GM23338 (cell line): ENCODE data around the gene CNST. TPM values are rescaled to one million over a fixed set of nuclear protein-coding genes. Genes with fewer than 3 reads are reported as not detected.

Experiments used
- ATAC-seq: fragments of 200-7000 bp; cut with Tn5 transposase; 3 replicates; pipeline ENCODE4 v1.9.1; 2020
- DNase-seq: peaks from one replicate; pipeline ENCODE4 v3.0.0-alpha.2; 2015; ENCODE audit warnings: low spot score
- H2AFZ ChIP-seq: fragments of 200-600 bp; sonication (generic); 2 replicates; pipeline ENCODE4 v1.8.0; 2016; ENCODE audit warnings: antibody characterized with exemption, mild to moderate bottlenecking, moderate library complexity
- H3F3A ChIP-seq: fragments of 200-600 bp; sonication (generic); replicated peaks from 2 replicates; pipeline ENCODE4 v1.8.0; 2017; ENCODE audit warnings: antibody characterized with exemption, mixed run types, low read depth
- H3K27ac ChIP-seq: fragments of 200-600 bp; sonication (generic); 2 replicates; pipeline ENCODE4 v1.6.1; 2016; ENCODE audit warnings: low read depth
- H3K27me3 ChIP-seq: fragments of 200-600 bp; sonication (generic); 2 replicates; pipeline ENCODE4 v1.8.0; 2016; ENCODE audit warnings: mild to moderate bottlenecking, mixed run types, moderate library complexity; ENCODE audit not compliant: insufficient read depth
- H3K36me3 ChIP-seq: fragments of 200-600 bp; sonication (generic); 2 replicates; pipeline ENCODE4 v1.8.0; 2016; ENCODE audit warnings: mild to moderate bottlenecking; ENCODE audit not compliant: insufficient read depth
- H3K4me1 ChIP-seq: fragments of 200-600 bp; sonication (generic); 2 replicates; pipeline ENCODE4 v1.8.0; 2016; ENCODE audit warnings: mild to moderate bottlenecking, moderate library complexity; ENCODE audit not compliant: insufficient read depth
- H3K4me2 ChIP-seq: fragments of 200-600 bp; sonication (generic); 2 replicates; pipeline ENCODE4 v1.7.1; 2017; ENCODE audit warnings: mixed run types
- H3K4me3 ChIP-seq: fragments of 200-600 bp; sonication (generic); 2 replicates; pipeline ENCODE4 v1.6.1; 2016; ENCODE audit warnings: mixed run types
- H3K79me2 ChIP-seq: fragments of 200-600 bp; sonication (generic); replicated peaks from 2 replicates; pipeline ENCODE4 v1.8.0; 2017; ENCODE audit warnings: mild to moderate bottlenecking; ENCODE audit not compliant: insufficient read depth
- H3K9me2 ChIP-seq: fragments of 200-600 bp; sonication (generic); 2 replicates; pipeline ENCODE4 v1.8.0; 2017; ENCODE audit not compliant: insufficient read depth
- H4K20me1 ChIP-seq: fragments of 200-600 bp; sonication (generic); replicated peaks from 2 replicates; pipeline ENCODE4 v1.8.0; 2017; ENCODE audit warnings: mild to moderate bottlenecking; ENCODE audit not compliant: insufficient read depth
- H3K27ac Mint-ChIP-seq: 2 replicates; pipeline ENCODE4 v1.8.0; 2020; ENCODE audit warnings: inconsistent platforms, mild to moderate bottlenecking, moderate library complexity, mixed read lengths
- H3K27me3 Mint-ChIP-seq: 3 replicates; pipeline ENCODE4 v1.8.0; 2022; ENCODE audit warnings: low read depth, mild to moderate bottlenecking, moderate library complexity, mixed read lengths, inconsistent platforms; ENCODE audit not compliant: insufficient read depth, poor library complexity
- H3K36me3 Mint-ChIP-seq: 3 replicates; pipeline ENCODE4 v1.8.0; 2021; ENCODE audit warnings: low read depth, mild to moderate bottlenecking, inconsistent platforms, moderate library complexity, mixed read lengths
- H3K4me1 Mint-ChIP-seq: 3 replicates; pipeline ENCODE4 v1.8.0; 2020; ENCODE audit warnings: mild to moderate bottlenecking, inconsistent platforms, mixed read lengths
- H3K4me3 Mint-ChIP-seq: 3 replicates; pipeline ENCODE4 v1.8.0; 2021; ENCODE audit warnings: moderate library complexity, mild to moderate bottlenecking, inconsistent platforms, mixed read lengths
- H3K9me3 Mint-ChIP-seq: 3 replicates; pipeline ENCODE4 v1.8.0; 2020; ENCODE audit warnings: moderate library complexity, mild to moderate bottlenecking, inconsistent platforms, mixed read lengths
- CREB1 ChIP-seq: fragments of 250-450 bp; sonication (Bioruptor Pico); IDR thresholded peaks from 2 replicates; pipeline ENCODE4 v1.5.0; 2020; ENCODE audit warnings: low read depth, mild to moderate bottlenecking, moderate library complexity
- EZH2 ChIP-seq: fragments of 200-600 bp; sonication (generic); IDR thresholded peaks from one replicate; pipeline ENCODE4 v1.8.0; 2017; ENCODE audit warnings: antibody characterized with exemption, mild to moderate bottlenecking, low read depth; ENCODE audit not compliant: unreplicated experiment
- JUNB ChIP-seq: IDR thresholded peaks from one replicate; pipeline ENCODE4 v1.6.1; 2016; ENCODE audit warnings: antibody characterized with exemption; ENCODE audit not compliant: unreplicated experiment
- NANOG ChIP-seq: IDR thresholded peaks from 2 replicates; pipeline ENCODE4 v1.6.1; 2016; ENCODE audit warnings: antibody characterized with exemption, borderline replicate concordance
- POLR2AphosphoS5 ChIP-seq: IDR thresholded peaks from 2 replicates; pipeline ENCODE4 v1.6.1; 2016; ENCODE audit warnings: antibody characterized with exemption, low read depth
- STAT1 ChIP-seq: IDR thresholded peaks from one replicate; pipeline ENCODE4 v1.6.1; 2016; ENCODE audit warnings: antibody characterized with exemption; ENCODE audit not compliant: unreplicated experiment
- ZNF114 ChIP-seq: fragments of 250-450 bp; sonication (Bioruptor Pico); IDR thresholded peaks from 2 replicates; pipeline ENCODE4 v1.5.0; 2020; ENCODE audit warnings: mild to moderate bottlenecking, moderate library complexity
- polyA plus RNA-seq: library from polyadenylated mRNA; unstranded; fragments of >200 nt; fragmentation: Nextera tagmentation; extraction: Ambion mirVana; gene quantifications from 2 replicates; pipeline ENCODE4 v1.2.1, GENCODE V29; 2016
- total RNA-seq: library from RNA; depleted of rRNA; stranded (reverse); fragments of >200 nt; shearing (Covaris generic); gene quantifications from 2 replicates; pipeline ENCODE4 v1.2.3, GENCODE V29; 2014
- TF ChIP-seq, protein P1 (sequence below), 2 experiments: fragments of 200-600 bp in 1 of 2; sonication (generic) in 1 of 2; conservative IDR thresholded peaks; 2 replicates each; pipeline versions ENCODE4 v1.5.1 to v1.6.1; 2016 to 2017; ENCODE audit warnings: antibody characterized with exemption in 2 of 2, low read depth in 2 of 2, mild to moderate bottlenecking in 2 of 2, moderate library complexity in 1 of 2
- TF ChIP-seq, protein P2 (sequence below): IDR thresholded peaks from one replicate; pipeline ENCODE4 v1.6.1; 2018; ENCODE audit warnings: antibody characterized with exemption; ENCODE audit not compliant: unreplicated experiment
- TF ChIP-seq, protein P3 (sequence below): fragments of 250-450 bp; sonication (Bioruptor Pico); IDR thresholded peaks from 2 replicates; pipeline ENCODE4 v1.5.0; 2020; ENCODE audit warnings: mild to moderate bottlenecking, moderate library complexity

CNST gene
- total and polyA plus RNA-seq, 2 experiments from 2014 or later = 8.1 to 17.6 TPM

DNA sequence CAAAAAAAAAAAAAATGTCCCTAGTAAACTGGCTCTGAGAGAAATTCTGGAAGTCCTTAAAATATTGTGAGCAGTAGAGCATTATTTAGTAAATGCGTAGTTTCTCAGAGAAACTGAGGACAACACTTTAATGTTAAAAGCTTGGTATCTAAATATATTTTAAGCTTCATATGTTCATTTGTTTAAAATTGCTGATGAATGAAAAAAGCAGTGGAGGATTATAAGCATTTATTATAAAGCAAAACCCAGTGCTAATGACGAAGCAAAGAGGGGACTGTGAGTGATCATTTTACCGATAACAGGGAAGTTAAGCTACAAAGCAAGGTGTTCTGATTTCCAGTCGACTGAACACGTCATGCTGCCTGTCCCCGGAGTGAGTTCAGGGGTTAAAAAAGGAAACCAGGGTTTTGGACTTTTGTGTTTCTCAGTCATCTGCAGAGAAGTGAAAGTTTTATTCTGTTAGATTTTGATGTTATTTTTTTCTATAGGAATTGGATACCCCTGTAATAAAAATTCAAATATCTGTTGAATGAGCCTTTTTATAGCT is 93.4 kb downstream of the CNST start:
- Mint-ChIP-seq H3K36me3 (0 out of 3 replicates have a peak, but pooled peaks cover 2% of the 10 kb centered on the region), H3K4me1 (no peaks in the 10 kb centered on the region), H3K9me3 (no peaks in the 10 kb centered on the region), H3K27me3 (no peaks in the 10 kb centered on the region), H3K4me3 (no peak overlapping the region), H3K27ac (no peak overlapping the region)
- Histone ChIP-seq H3K79me2 (no peaks in the 10 kb centered on the region), H3K27ac (no peak overlapping the region), H3K4me1 (no peaks in the 10 kb centered on the region), H3K36me3 (no peaks in the 10 kb centered on the region), H3K4me3 (no peak overlapping the region), H3K27me3 (no peaks in the 10 kb centered on the region), H4K20me1 (no peaks in the 10 kb centered on the region; the same call in 1 of the 2 replicates), H3F3A (no peaks in the 10 kb centered on the region), H2AFZ (no peak overlapping the region), H3K4me2 (no peak overlapping the region), H3K9me2 (no peaks in the 10 kb centered on the region)
- DNase-seq (no peak), ATAC-seq (no peak)
- TF ChIP-seq ZNF114 (CRISPR knock-in tag) = no peak
- TF ChIP-seq CREB1 (CRISPR knock-in tag) = no peak
- no peak for TF ChIP-seq JUNB
- TF ChIP-seq STAT1 = no peak
- TF ChIP-seq, protein P1, sequence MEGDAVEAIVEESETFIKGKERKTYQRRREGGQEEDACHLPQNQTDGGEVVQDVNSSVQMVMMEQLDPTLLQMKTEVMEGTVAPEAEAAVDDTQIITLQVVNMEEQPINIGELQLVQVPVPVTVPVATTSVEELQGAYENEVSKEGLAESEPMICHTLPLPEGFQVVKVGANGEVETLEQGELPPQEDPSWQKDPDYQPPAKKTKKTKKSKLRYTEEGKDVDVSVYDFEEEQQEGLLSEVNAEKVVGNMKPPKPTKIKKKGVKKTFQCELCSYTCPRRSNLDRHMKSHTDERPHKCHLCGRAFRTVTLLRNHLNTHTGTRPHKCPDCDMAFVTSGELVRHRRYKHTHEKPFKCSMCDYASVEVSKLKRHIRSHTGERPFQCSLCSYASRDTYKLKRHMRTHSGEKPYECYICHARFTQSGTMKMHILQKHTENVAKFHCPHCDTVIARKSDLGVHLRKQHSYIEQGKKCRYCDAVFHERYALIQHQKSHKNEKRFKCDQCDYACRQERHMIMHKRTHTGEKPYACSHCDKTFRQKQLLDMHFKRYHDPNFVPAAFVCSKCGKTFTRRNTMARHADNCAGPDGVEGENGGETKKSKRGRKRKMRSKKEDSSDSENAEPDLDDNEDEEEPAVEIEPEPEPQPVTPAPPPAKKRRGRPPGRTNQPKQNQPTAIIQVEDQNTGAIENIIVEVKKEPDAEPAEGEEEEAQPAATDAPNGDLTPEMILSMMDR (conservative IDR thresholded peaks at IDR 0.05; ENCODE audit: low read depth in 2 of 2) = no peak
- no peak for TF ChIP-seq POLR2AphosphoS5
- TF ChIP-seq, protein P2, sequence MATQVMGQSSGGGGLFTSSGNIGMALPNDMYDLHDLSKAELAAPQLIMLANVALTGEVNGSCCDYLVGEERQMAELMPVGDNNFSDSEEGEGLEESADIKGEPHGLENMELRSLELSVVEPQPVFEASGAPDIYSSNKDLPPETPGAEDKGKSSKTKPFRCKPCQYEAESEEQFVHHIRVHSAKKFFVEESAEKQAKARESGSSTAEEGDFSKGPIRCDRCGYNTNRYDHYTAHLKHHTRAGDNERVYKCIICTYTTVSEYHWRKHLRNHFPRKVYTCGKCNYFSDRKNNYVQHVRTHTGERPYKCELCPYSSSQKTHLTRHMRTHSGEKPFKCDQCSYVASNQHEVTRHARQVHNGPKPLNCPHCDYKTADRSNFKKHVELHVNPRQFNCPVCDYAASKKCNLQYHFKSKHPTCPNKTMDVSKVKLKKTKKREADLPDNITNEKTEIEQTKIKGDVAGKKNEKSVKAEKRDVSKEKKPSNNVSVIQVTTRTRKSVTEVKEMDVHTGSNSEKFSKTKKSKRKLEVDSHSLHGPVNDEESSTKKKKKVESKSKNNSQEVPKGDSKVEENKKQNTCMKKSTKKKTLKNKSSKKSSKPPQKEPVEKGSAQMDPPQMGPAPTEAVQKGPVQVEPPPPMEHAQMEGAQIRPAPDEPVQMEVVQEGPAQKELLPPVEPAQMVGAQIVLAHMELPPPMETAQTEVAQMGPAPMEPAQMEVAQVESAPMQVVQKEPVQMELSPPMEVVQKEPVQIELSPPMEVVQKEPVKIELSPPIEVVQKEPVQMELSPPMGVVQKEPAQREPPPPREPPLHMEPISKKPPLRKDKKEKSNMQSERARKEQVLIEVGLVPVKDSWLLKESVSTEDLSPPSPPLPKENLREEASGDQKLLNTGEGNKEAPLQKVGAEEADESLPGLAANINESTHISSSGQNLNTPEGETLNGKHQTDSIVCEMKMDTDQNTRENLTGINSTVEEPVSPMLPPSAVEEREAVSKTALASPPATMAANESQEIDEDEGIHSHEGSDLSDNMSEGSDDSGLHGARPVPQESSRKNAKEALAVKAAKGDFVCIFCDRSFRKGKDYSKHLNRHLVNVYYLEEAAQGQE = no peak
- TF ChIP-seq NANOG = no peak

DNA sequence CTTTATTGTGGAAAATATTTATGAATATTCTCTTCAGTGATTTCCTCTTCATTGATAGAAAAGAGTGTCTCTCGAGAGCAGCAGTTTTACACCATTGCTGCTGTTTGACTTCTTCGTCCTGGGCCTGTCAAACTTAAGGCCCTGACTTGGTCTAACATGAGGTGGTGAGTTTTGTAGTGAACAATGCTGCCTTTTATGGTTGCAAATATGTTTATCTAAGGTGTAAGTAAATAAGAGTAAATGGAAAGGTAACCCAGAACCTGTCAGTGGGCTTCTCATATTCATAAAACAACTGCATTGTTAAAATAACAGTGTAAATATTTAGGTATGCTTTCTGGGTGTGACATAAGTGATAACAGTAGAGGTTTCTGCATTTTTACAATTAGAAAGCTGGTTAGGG is 95.2 kb downstream of the CNST start:
- Histone ChIP-seq H3K27ac (no peak overlapping the region), H3K4me1 (no peaks in the 10 kb centered on the region), H3K4me3 (no peak overlapping the region), H3K36me3 (no peaks in the 10 kb centered on the region), H4K20me1 (no peaks in the 10 kb centered on the region; the same call in 1 of the 2 replicates), H3K9me2 (no peaks in the 10 kb centered on the region), H3K4me2 (no peak overlapping the region), H3K27me3 (no peaks in the 10 kb centered on the region), H2AFZ (no peak overlapping the region), H3F3A (no peaks in the 10 kb centered on the region), H3K79me2 (no peaks in the 10 kb centered on the region)
- H3K27ac Mint-ChIP-seq = no peak overlapping the region
- no peaks in the 10 kb centered on the region for H3K27me3 Mint-ChIP-seq
- no peak overlapping the region for H3K4me3 Mint-ChIP-seq
- H3K4me1 Mint-ChIP-seq = no peaks in the 10 kb centered on the region
- ATAC-seq (no peak), DNase-seq (no peak)
- H3K36me3 Mint-ChIP-seq = 0 out of 3 replicates have a peak, but pooled peaks cover 2% of the 10 kb centered on the region
- H3K9me3 Mint-ChIP-seq = no peaks in the 10 kb centered on the region
- TF ChIP-seq ZNF114 (CRISPR knock-in tag) (no peak), EZH2 (no peak), CREB1 (CRISPR knock-in tag) (no peak)
- TF ChIP-seq, protein P3, sequence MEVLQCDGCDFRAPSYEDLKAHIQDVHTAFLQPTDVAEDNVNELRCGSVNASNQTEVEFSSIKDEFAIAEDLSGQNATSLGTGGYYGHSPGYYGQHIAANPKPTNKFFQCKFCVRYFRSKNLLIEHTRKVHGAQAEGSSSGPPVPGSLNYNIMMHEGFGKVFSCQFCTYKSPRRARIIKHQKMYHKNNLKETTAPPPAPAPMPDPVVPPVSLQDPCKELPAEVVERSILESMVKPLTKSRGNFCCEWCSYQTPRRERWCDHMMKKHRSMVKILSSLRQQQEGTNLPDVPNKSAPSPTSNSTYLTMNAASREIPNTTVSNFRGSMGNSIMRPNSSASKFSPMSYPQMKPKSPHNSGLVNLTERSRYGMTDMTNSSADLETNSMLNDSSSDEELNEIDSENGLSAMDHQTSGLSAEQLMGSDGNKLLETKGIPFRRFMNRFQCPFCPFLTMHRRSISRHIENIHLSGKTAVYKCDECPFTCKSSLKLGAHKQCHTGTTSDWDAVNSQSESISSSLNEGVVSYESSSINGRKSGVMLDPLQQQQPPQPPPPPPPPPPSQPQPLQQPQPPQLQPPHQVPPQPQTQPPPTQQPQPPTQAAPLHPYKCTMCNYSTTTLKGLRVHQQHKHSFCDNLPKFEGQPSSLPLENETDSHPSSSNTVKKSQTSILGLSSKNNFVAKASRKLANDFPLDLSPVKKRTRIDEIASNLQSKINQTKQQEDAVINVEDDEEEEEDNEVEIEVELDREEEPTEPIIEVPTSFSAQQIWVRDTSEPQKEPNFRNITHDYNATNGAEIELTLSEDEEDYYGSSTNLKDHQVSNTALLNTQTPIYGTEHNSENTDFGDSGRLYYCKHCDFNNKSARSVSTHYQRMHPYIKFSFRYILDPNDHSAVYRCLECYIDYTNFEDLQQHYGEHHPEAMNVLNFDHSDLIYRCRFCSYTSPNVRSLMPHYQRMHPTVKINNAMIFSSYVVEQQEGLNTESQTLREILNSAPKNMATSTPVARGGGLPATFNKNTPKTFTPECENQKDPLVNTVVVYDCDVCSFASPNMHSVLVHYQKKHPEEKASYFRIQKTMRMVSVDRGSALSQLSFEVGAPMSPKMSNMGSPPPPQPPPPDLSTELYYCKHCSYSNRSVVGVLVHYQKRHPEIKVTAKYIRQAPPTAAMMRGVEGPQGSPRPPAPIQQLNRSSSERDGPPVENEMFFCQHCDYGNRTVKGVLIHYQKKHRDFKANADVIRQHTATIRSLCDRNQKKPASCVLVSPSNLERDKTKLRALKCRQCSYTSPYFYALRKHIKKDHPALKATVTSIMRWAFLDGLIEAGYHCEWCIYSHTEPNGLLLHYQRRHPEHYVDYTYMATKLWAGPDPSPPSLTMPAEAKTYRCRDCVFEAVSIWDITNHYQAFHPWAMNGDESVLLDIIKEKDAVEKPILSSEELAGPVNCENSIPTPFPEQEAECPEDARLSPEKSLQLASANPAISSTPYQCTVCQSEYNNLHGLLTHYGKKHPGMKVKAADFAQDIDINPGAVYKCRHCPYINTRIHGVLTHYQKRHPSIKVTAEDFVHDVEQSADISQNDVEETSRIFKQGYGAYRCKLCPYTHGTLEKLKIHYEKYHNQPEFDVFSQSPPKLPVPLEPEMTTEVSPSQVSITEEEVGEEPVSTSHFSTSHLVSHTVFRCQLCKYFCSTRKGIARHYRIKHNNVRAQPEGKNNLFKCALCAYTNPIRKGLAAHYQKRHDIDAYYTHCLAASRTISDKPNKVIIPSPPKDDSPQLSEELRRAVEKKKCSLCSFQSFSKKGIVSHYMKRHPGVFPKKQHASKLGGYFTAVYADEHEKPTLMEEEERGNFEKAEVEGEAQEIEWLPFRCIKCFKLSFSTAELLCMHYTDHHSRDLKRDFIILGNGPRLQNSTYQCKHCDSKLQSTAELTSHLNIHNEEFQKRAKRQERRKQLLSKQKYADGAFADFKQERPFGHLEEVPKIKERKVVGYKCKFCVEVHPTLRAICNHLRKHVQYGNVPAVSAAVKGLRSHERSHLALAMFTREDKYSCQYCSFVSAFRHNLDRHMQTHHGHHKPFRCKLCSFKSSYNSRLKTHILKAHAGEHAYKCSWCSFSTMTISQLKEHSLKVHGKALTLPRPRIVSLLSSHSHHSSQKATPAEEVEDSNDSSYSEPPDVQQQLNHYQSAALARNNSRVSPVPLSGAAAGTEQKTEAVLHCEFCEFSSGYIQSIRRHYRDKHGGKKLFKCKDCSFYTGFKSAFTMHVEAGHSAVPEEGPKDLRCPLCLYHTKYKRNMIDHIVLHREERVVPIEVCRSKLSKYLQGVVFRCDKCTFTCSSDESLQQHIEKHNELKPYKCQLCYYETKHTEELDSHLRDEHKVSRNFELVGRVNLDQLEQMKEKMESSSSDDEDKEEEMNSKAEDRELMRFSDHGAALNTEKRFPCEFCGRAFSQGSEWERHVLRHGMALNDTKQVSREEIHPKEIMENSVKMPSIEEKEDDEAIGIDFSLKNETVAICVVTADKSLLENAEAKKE (CRISPR knock-in tag) = no peak
